HepG2 (cell line): ENCODE results near the gene MIF4GD. TPM values are rescaled to one million over a fixed set of nuclear protein-coding genes. Genes with fewer than 3 reads are reported as not detected.
A peak's percentile ranks its signal among the peaks of the same experiment; 100 is the strongest.

Experiments used
- ATF2 ChIP-seq: sonication (generic); formaldehyde crosslinking; IDR thresholded peaks from 2 replicates; pipeline ENCODE4 v1.4.0; 2020; ENCODE audit warnings: missing genetic modification reagents
- CCDC6 ChIP-seq: sonication (generic); formaldehyde crosslinking; IDR thresholded peaks from 2 replicates; pipeline ENCODE4 v1.8.1; 2022; ENCODE audit warnings: mild to moderate bottlenecking, missing genetic modification reagents, moderate library complexity
- CREBL2 ChIP-seq: sonication (generic); formaldehyde crosslinking; IDR thresholded peaks from 2 replicates; pipeline ENCODE4 v1.8.1; 2023; ENCODE audit warnings: missing genetic modification reagents, mild to moderate bottlenecking, borderline replicate concordance
- DMAP1 ChIP-seq: IDR thresholded peaks from 2 replicates; pipeline ENCODE4 v1.6.1; 2016
- EP300 ChIP-seq, 3 experiments: sonication (generic) in 1 of 3; formaldehyde crosslinking in 1 of 3; IDR thresholded peaks; 2 replicates each; pipeline versions ENCODE4 v1.5.1 to v1.6.1; 2011 to 2020; ENCODE audit warnings: low read depth in 2 of 3, low read length in 2 of 3, borderline replicate concordance in 1 of 3, improper control_type of control experiment in 1 of 3, mild to moderate bottlenecking in 1 of 3, missing genetic modification reagents in 1 of 3, moderate library complexity in 1 of 3
- KLF12 ChIP-seq: sonication (generic); formaldehyde crosslinking; IDR thresholded peaks from 2 replicates; pipeline ENCODE4 v1.4.0; 2020; ENCODE audit warnings: missing genetic modification reagents, borderline replicate concordance
- RBAK ChIP-seq: sonication (generic); formaldehyde crosslinking; IDR thresholded peaks from 2 replicates; pipeline ENCODE4 v1.5.1; 2020; ENCODE audit warnings: mild to moderate bottlenecking, missing genetic modification reagents
- SIX4 ChIP-seq: sonication (generic); formaldehyde crosslinking; IDR thresholded peaks from 2 replicates; pipeline ENCODE4 v1.4.0; 2020; ENCODE audit warnings: missing genetic modification reagents
- ZFP36L1 ChIP-seq: sonication (generic); formaldehyde crosslinking; IDR thresholded peaks from 2 replicates; pipeline ENCODE4 v1.8.0; 2022; ENCODE audit warnings: mild to moderate bottlenecking, missing genetic modification reagents, moderate library complexity
- ZHX2 ChIP-seq, 2 experiments: sonication (generic) in 1 of 2; formaldehyde crosslinking in 1 of 2; IDR thresholded peaks; 2 replicates each; pipeline versions ENCODE4 v1.6.1 to v1.9.0; 2014 to 2022; ENCODE audit warnings: antibody characterized with exemption in 1 of 2, borderline replicate concordance in 1 of 2, inconsistent platforms in 1 of 2, low read depth in 1 of 2, missing genetic modification reagents in 1 of 2
- ZNF432 ChIP-seq: sonication (generic); formaldehyde crosslinking; IDR thresholded peaks from 2 replicates; pipeline ENCODE4 v1.5.0; 2020; ENCODE audit warnings: missing genetic modification reagents, mild to moderate bottlenecking, borderline replicate concordance
- ZNF75D ChIP-seq: sonication (generic); formaldehyde crosslinking; IDR thresholded peaks from 2 replicates; pipeline ENCODE4 v1.8.1; 2023; ENCODE audit warnings: missing genetic modification reagents, mild to moderate bottlenecking, borderline replicate concordance
- polyA plus RNA-seq, 8 experiments: library from polyadenylated mRNA; depleted of rRNA in 3 of 8; stranded (reverse) in 7 of 8; unstranded in 1 of 8; fragments of >200 nt; fragmentation: Illumina TruSeq in 4 of 8; extraction: Trizol in 4 of 8; gene quantifications; 2 replicates each; pipeline versions ENCODE4 v1.2.1 to v1.2.3, GENCODE V29; 2011 to 2016; ENCODE audit warnings: low read depth in 4 of 8, missing spikeins in 1 of 8, mixed read lengths in 1 of 8; ENCODE audit not compliant: insufficient read depth in 1 of 8
- total RNA-seq, 5 experiments: library from RNA; depleted of rRNA; stranded (reverse); fragments of >200 nt; fragmentation: Illumina TruSeq; extraction: Trizol; gene quantifications; 2 replicates each; pipeline ENCODE4 v1.2.3, GENCODE V29; 2016; ENCODE audit warnings: low read depth in 1 of 5
- TF ChIP-seq, protein P1 (sequence below): sonication (generic); formaldehyde crosslinking; IDR thresholded peaks from 2 replicates; pipeline ENCODE4 v1.8.0; 2022; ENCODE audit warnings: low read depth, missing genetic modification reagents
- TF ChIP-seq, protein P2 (sequence below): sonication (generic); formaldehyde crosslinking; IDR thresholded peaks from 2 replicates; pipeline ENCODE4 v1.4.0; 2020; ENCODE audit warnings: missing genetic modification reagents
- TF ChIP-seq, protein P3 (sequence below): sonication (generic); formaldehyde crosslinking; IDR thresholded peaks from 2 replicates; pipeline ENCODE4 v1.5.0; 2020; ENCODE audit warnings: missing genetic modification reagents, mild to moderate bottlenecking, borderline replicate concordance

MIF4GD gene
- total and polyA plus RNA-seq, 2 of the 13 experiments (the other 11 are each of a cell fraction or from before 2014, with no cell fraction given), result 14.0 to 28.0 TPM

- TF ChIP-seq ZHX2 (IDR thresholded peaks at IDR 0.05; ENCODE audit: low read depth), result 0 out of 2 replicates have a peak, but pooled peaks have one; percentile 7
- no peak for TF ChIP-seq ZHX2 (CRISPR knock-in tag; IDR thresholded peaks at IDR 0.05; ENCODE audit: borderline replicate concordance)
- TF ChIP-seq ZNF432 (CRISPR knock-in tag), result no peak
- TF ChIP-seq CREBL2, result no peak
- 0 out of 2 replicates have a peak, but pooled peaks have one; percentile 60 for TF ChIP-seq CCDC6
- TF ChIP-seq, protein P1, sequence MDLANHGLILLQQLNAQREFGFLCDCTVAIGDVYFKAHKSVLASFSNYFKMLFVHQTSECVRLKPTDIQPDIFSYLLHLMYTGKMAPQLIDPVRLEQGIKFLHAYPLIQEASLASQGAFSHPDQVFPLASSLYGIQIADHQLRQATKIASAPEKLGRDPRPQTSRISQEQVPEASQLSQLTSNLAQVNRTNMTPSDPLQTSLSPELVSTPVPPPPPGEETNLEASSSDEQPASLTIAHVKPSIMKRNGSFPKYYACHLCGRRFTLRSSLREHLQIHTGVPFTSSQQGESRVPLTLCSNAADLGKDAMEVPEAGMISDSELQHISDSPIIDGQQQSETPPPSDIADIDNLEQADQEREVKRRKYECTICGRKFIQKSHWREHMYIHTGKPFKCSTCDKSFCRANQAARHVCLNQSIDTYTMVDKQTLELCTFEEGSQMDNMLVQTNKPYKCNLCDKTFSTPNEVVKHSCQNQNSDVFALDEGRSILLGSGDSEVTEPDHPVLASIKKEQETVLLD (CRISPR knock-in tag), result no peak
- TF ChIP-seq, protein P2, sequence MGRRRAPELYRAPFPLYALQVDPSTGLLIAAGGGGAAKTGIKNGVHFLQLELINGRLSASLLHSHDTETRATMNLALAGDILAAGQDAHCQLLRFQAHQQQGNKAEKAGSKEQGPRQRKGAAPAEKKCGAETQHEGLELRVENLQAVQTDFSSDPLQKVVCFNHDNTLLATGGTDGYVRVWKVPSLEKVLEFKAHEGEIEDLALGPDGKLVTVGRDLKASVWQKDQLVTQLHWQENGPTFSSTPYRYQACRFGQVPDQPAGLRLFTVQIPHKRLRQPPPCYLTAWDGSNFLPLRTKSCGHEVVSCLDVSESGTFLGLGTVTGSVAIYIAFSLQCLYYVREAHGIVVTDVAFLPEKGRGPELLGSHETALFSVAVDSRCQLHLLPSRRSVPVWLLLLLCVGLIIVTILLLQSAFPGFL (CRISPR knock-in tag), result no peak
- no peak for TF ChIP-seq ZFP36L1 (CRISPR knock-in tag)
- no peak for TF ChIP-seq RBAK (CRISPR knock-in tag)
- TF ChIP-seq ATF2, result peak; percentile 56; the same call in 1 of the 2 replicates
- TF ChIP-seq DMAP1, result peak; percentile 66
- peak; percentile 34; the same call in 1 of the 2 replicates for TF ChIP-seq KLF12
- no peak for TF ChIP-seq EP300 (IDR thresholded peaks at IDR 0.05; ENCODE audit: low read depth in 2 of 2, low read length in 2 of 2)
- TF ChIP-seq EP300 (CRISPR knock-in tag; IDR thresholded peaks at IDR 0.05; ENCODE audit: borderline replicate concordance), result no peak
- peak; percentile 36; the same call in 1 of the 2 replicates for TF ChIP-seq ZNF75D (CRISPR knock-in tag)
- TF ChIP-seq, protein P3, sequence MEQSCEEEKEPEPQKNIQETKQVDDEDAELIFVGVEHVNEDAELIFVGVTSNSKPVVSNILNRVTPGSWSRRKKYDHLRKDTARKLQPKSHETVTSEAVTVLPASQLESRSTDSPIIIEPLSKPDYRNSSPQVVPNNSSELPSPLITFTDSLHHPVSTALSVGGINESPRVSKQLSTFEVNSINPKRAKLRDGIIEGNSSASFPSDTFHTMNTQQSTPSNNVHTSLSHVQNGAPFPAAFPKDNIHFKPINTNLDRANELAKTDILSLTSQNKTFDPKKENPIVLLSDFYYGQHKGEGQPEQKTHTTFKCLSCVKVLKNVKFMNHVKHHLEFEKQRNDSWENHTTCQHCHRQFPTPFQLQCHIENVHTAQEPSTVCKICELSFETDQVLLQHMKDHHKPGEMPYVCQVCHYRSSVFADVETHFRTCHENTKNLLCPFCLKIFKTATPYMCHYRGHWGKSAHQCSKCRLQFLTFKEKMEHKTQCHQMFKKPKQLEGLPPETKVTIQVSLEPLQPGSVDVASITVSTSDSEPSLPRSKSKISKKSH (CRISPR knock-in tag), result no peak; the same call in none of the 2 replicates
- TF ChIP-seq SIX4 (CRISPR knock-in tag), result no peak
These were observed 639 bp downstream of the MIF4GD start (continued) for GRCh38 chr17:75270218-75270965.
